GM23338 (cell line): ENCODE data around the gene SSTR1. TPM values are rescaled to one million over a fixed set of nuclear protein-coding genes. Genes with fewer than 3 reads are reported as not detected.

ENCODE experiments used
- ATAC-seq: fragments of 200-7000 bp; cut with Tn5 transposase; 3 replicates; pipeline ENCODE4 v1.9.1; 2020
- DNase-seq: peaks from one replicate; pipeline ENCODE4 v3.0.0-alpha.2; 2015; ENCODE audit warnings: low spot score
- H2AFZ ChIP-seq: fragments of 200-600 bp; sonication (generic); 2 replicates; pipeline ENCODE4 v1.8.0; 2016; ENCODE audit warnings: antibody characterized with exemption, mild to moderate bottlenecking, moderate library complexity
- H3F3A ChIP-seq: fragments of 200-600 bp; sonication (generic); replicated peaks from 2 replicates; pipeline ENCODE4 v1.8.0; 2017; ENCODE audit warnings: antibody characterized with exemption, mixed run types, low read depth
- H3K27ac ChIP-seq: fragments of 200-600 bp; sonication (generic); 2 replicates; pipeline ENCODE4 v1.6.1; 2016; ENCODE audit warnings: low read depth
- H3K27me3 ChIP-seq: fragments of 200-600 bp; sonication (generic); 2 replicates; pipeline ENCODE4 v1.8.0; 2016; ENCODE audit warnings: mild to moderate bottlenecking, mixed run types, moderate library complexity; ENCODE audit not compliant: insufficient read depth
- H3K36me3 ChIP-seq: fragments of 200-600 bp; sonication (generic); 2 replicates; pipeline ENCODE4 v1.8.0; 2016; ENCODE audit warnings: mild to moderate bottlenecking; ENCODE audit not compliant: insufficient read depth
- H3K4me1 ChIP-seq: fragments of 200-600 bp; sonication (generic); 2 replicates; pipeline ENCODE4 v1.8.0; 2016; ENCODE audit warnings: mild to moderate bottlenecking, moderate library complexity; ENCODE audit not compliant: insufficient read depth
- H3K4me2 ChIP-seq: fragments of 200-600 bp; sonication (generic); 2 replicates; pipeline ENCODE4 v1.7.1; 2017; ENCODE audit warnings: mixed run types
- H3K4me3 ChIP-seq: fragments of 200-600 bp; sonication (generic); 2 replicates; pipeline ENCODE4 v1.6.1; 2016; ENCODE audit warnings: mixed run types
- H3K79me2 ChIP-seq: fragments of 200-600 bp; sonication (generic); replicated peaks from 2 replicates; pipeline ENCODE4 v1.8.0; 2017; ENCODE audit warnings: mild to moderate bottlenecking; ENCODE audit not compliant: insufficient read depth
- H3K9me2 ChIP-seq: fragments of 200-600 bp; sonication (generic); 2 replicates; pipeline ENCODE4 v1.8.0; 2017; ENCODE audit not compliant: insufficient read depth
- H4K20me1 ChIP-seq: fragments of 200-600 bp; sonication (generic); replicated peaks from 2 replicates; pipeline ENCODE4 v1.8.0; 2017; ENCODE audit warnings: mild to moderate bottlenecking; ENCODE audit not compliant: insufficient read depth
- H3K27ac Mint-ChIP-seq: 2 replicates; pipeline ENCODE4 v1.8.0; 2020; ENCODE audit warnings: inconsistent platforms, mild to moderate bottlenecking, moderate library complexity, mixed read lengths
- H3K27me3 Mint-ChIP-seq: 3 replicates; pipeline ENCODE4 v1.8.0; 2022; ENCODE audit warnings: low read depth, mild to moderate bottlenecking, moderate library complexity, mixed read lengths, inconsistent platforms; ENCODE audit not compliant: insufficient read depth, poor library complexity
- H3K36me3 Mint-ChIP-seq: 3 replicates; pipeline ENCODE4 v1.8.0; 2021; ENCODE audit warnings: low read depth, mild to moderate bottlenecking, inconsistent platforms, moderate library complexity, mixed read lengths
- H3K4me1 Mint-ChIP-seq: 3 replicates; pipeline ENCODE4 v1.8.0; 2020; ENCODE audit warnings: mild to moderate bottlenecking, inconsistent platforms, mixed read lengths
- H3K4me3 Mint-ChIP-seq: 3 replicates; pipeline ENCODE4 v1.8.0; 2021; ENCODE audit warnings: moderate library complexity, mild to moderate bottlenecking, inconsistent platforms, mixed read lengths
- H3K9me3 Mint-ChIP-seq: 3 replicates; pipeline ENCODE4 v1.8.0; 2020; ENCODE audit warnings: moderate library complexity, mild to moderate bottlenecking, inconsistent platforms, mixed read lengths
- ETS1 ChIP-seq: IDR thresholded peaks from 2 replicates; pipeline ENCODE4 v1.6.1; 2016; ENCODE audit warnings: antibody characterized with exemption
- EZH2 ChIP-seq: fragments of 200-600 bp; sonication (generic); IDR thresholded peaks from one replicate; pipeline ENCODE4 v1.8.0; 2017; ENCODE audit warnings: antibody characterized with exemption, mild to moderate bottlenecking, low read depth; ENCODE audit not compliant: unreplicated experiment
- EZH2phosphoT487 ChIP-seq: fragments of 200-600 bp; sonication (generic); IDR thresholded peaks from one replicate; pipeline ENCODE4 v1.8.1; 2018; ENCODE audit warnings: antibody characterized with exemption; ENCODE audit not compliant: unreplicated experiment
- REST ChIP-seq: IDR thresholded peaks from one replicate; pipeline ENCODE4 v1.6.1; 2018; ENCODE audit warnings: antibody characterized with exemption; ENCODE audit not compliant: unreplicated experiment
- ZNF114 ChIP-seq: fragments of 250-450 bp; sonication (Bioruptor Pico); IDR thresholded peaks from 2 replicates; pipeline ENCODE4 v1.5.0; 2020; ENCODE audit warnings: mild to moderate bottlenecking, moderate library complexity
- ZNF331 ChIP-seq: fragments of 250-450 bp; sonication (Bioruptor Pico); IDR thresholded peaks from 2 replicates; pipeline ENCODE4 v1.5.0; 2020; ENCODE audit warnings: low read depth, mild to moderate bottlenecking, moderate library complexity
- ZNF462 ChIP-seq: fragments of 250-450 bp; sonication (Bioruptor Pico); IDR thresholded peaks from 2 replicates; pipeline ENCODE4 v1.5.0; 2020; ENCODE audit warnings: mild to moderate bottlenecking, moderate library complexity
- polyA plus RNA-seq: library from polyadenylated mRNA; unstranded; fragments of >200 nt; fragmentation: Nextera tagmentation; extraction: Ambion mirVana; gene quantifications from 2 replicates; pipeline ENCODE4 v1.2.1, GENCODE V29; 2016
- total RNA-seq: library from RNA; depleted of rRNA; stranded (reverse); fragments of >200 nt; shearing (Covaris generic); gene quantifications from 2 replicates; pipeline ENCODE4 v1.2.3, GENCODE V29; 2014

The SSTR1 gene
- total and polyA plus RNA-seq, 2 experiments from 2014 or later: 0.42 to 0.80 TPM

- Mint-ChIP-seq H3K9me3 (no peaks in the 10 kb centered on the region; the same call in 2 of the 3 replicates), H3K27ac (no peak overlapping the region), H3K4me1 (peaks cover 17% of the 10 kb centered on the region), H3K36me3 (no peaks in the 10 kb centered on the region), H3K4me3 (peak overlapping the region; percentile 69), H3K27me3 (peaks cover 42% of the 10 kb centered on the region)
- Histone ChIP-seq H3F3A (no peaks in the 10 kb centered on the region), H3K4me2 (peak overlapping the region; percentile 91), H4K20me1 (no peaks in the 10 kb centered on the region), H2AFZ (peak overlapping the region; percentile 98), H3K9me2 (no peaks in the 10 kb centered on the region), H3K36me3 (no peaks in the 10 kb centered on the region), H3K4me3 (peak overlapping the region; percentile 71), H3K79me2 (no peaks in the 10 kb centered on the region), H3K4me1 (peaks cover 7% of the 10 kb centered on the region; the same call in 1 of the 2 replicates), H3K27me3 (peaks cover 99% of the 10 kb centered on the region), H3K27ac (no peak overlapping the region)
- no peak for TF ChIP-seq REST
- TF ChIP-seq ZNF331: no peak
- TF ChIP-seq EZH2phosphoT487: peak; percentile 22
- TF ChIP-seq EZH2: peak; percentile 76
- ATAC-seq (peak; percentile 54), DNase-seq (no peak)
Measured at GRCh38 chr14:38254571-38255407, 47.1 kb downstream of the SSTR1 start.

- ATAC-seq: peak; percentile 74
- H3K9me2 ChIP-seq: no peaks in the 10 kb centered on the region
- Mint-ChIP-seq H3K27ac (no peak overlapping the region), H3K4me3 (peak overlapping the region; percentile 69), H3K4me1 (peaks cover 17% of the 10 kb centered on the region), H3K27me3 (peaks cover 47% of the 10 kb centered on the region), H3K9me3 (no peaks in the 10 kb centered on the region; the same call in 2 of the 3 replicates), H3K36me3 (no peaks in the 10 kb centered on the region)
- peak; percentile 74 for DNase-seq
- no peaks in the 10 kb centered on the region for H3F3A ChIP-seq
- H4K20me1 ChIP-seq: no peaks in the 10 kb centered on the region
- H3K4me1 ChIP-seq: peaks cover 7% of the 10 kb centered on the region; the same call in 1 of the 2 replicates
- H3K36me3 ChIP-seq: no peaks in the 10 kb centered on the region
- H2AFZ ChIP-seq: peak overlapping the region; percentile 98
- H3K4me2 ChIP-seq: peak overlapping the region; percentile 91
- peak overlapping the region; percentile 71 for H3K4me3 ChIP-seq
- peaks cover 99% of the 10 kb centered on the region for H3K27me3 ChIP-seq
- no peaks in the 10 kb centered on the region for H3K79me2 ChIP-seq
- no peak overlapping the region for H3K27ac ChIP-seq
- TF ChIP-seq ETS1 (no peak), EZH2phosphoT487 (peak; percentile 19), ZNF462 (CRISPR knock-in tag) (no peak), ZNF114 (CRISPR knock-in tag) (no peak)
Measured at GRCh38 chr14:38255408-38255672, 47.6 kb downstream of the SSTR1 start.
